NCI-H446 (cell line): Measurements from ENCODE around the gene USP17L13.
"Not testable (repeated sequence)": the region's sequence is repeated elsewhere in the genome, so short reads cannot be mapped to it uniquely, and the experiment has no call there.

Experiments
- DNase-seq, 2 experiments: peaks; one replicate each; lab custom pipeline; 2025; lab: John Stamatoyannopoulos, UW

USP17L13 gene

GRCh38 chr4:9224596-9224995 is at the start of gene USP17L13:
Gene USP17L13, plus strand, starts transcription at chr4:9224896. Its CDS starts 0 bp downstream, at chr4:9224896.
- not testable (repeated sequence) for DNase-seq

GRCh38 chr4:9210357-9210756 is 14.3 kb upstream of the USP17L13 start, which contains the start of gene USP17L10:
Gene USP17L10, plus strand, starts transcription at chr4:9210657. Its CDS starts 0 bp downstream, at chr4:9210657.
- not testable (repeated sequence) for DNase-seq

GRCh38 chr4:9214701-9215100 is 10.0 kb upstream of the USP17L13 start:
- DNase-seq, result not testable (repeated sequence)

GRCh38 chr4:9215105-9215504 is 9.6 kb upstream of the USP17L13 start, which contains the start of gene USP17L11:
Gene USP17L11, plus strand, starts transcription at chr4:9215405. Its CDS starts 0 bp downstream, at chr4:9215405.
- DNase-seq, result not testable (repeated sequence)

GRCh38 chr4:9219852-9220251 is 4.8 kb upstream of the USP17L13 start, which contains the start of gene USP17L12:
Gene USP17L12, plus strand, starts transcription at chr4:9220152. Its CDS starts 0 bp downstream, at chr4:9220152.
- DNase-seq, result not testable (repeated sequence)

- DNase-seq, result not testable (repeated sequence)
These were observed 5.6 kb downstream of the USP17L13 start for GRCh38 chr4:9230249-9230648.

- not testable (repeated sequence) for DNase-seq
These were observed 9.4 kb downstream of the USP17L13 start, which contains the start of gene USP17L15 for GRCh38 chr4:9234085-9234484. Gene USP17L15, plus strand, starts transcription at chr4:9234385. Its CDS starts 0 bp downstream, at chr4:9234385.

- not testable (repeated sequence) for DNase-seq
These were observed 13.8 kb downstream of the USP17L13 start for GRCh38 chr4:9238461-9238860.

GRCh38 chr4:9243579-9243978 is 18.9 kb downstream of the USP17L13 start, which contains the start of gene USP17L17:
Gene USP17L17, plus strand, starts transcription at chr4:9243879. Its CDS starts 0 bp downstream, at chr4:9243879.
- DNase-seq, result not testable (repeated sequence)

GRCh38 chr4:9247953-9248680 is 23.4 kb downstream of the USP17L13 start, which contains the start of gene USP17L18:
Gene USP17L18, plus strand, starts transcription at chr4:9248630. Its CDS starts 0 bp downstream, at chr4:9248630.
- DNase-seq, result not testable (repeated sequence)

- not testable (repeated sequence) for DNase-seq
These were observed 28.4 kb downstream of the USP17L13 start, which contains the start of gene USP17L19 for GRCh38 chr4:9253078-9253477. Gene USP17L19, plus strand, starts transcription at chr4:9253378. Its CDS starts 0 bp downstream, at chr4:9253378.

- DNase-seq, result not testable (repeated sequence)
These were observed 33.1 kb downstream of the USP17L13 start, which contains the start of gene USP17L20 for GRCh38 chr4:9257824-9258223. Gene USP17L20, plus strand, starts transcription at chr4:9258124. Its CDS starts 0 bp downstream, at chr4:9258124.

- DNase-seq, result not testable (repeated sequence)
These were observed 37.9 kb downstream of the USP17L13 start, which contains the start of gene USP17L21 for GRCh38 chr4:9262572-9262971. Gene USP17L21, plus strand, starts transcription at chr4:9262872. Its CDS starts 0 bp downstream, at chr4:9262872.

- DNase-seq, result not testable (repeated sequence)
These were observed 42.6 kb downstream of the USP17L13 start, which contains the start of gene USP17L22 for GRCh38 chr4:9267319-9267718. Gene USP17L22, plus strand, starts transcription at chr4:9267619. Its CDS starts 0 bp downstream, at chr4:9267619.

- DNase-seq, result not testable (repeated sequence)
These were observed 47.0 kb downstream of the USP17L13 start for GRCh38 chr4:9271719-9272118.
